NK-92 treated with Interleukin-12 subunit alpha and Interleukin-12 subunit beta, amount 100 ng/mL, for 24 hours (cell line): ENCODE results near the gene DENND4C.
"Not testable (repeated sequence)": the region's sequence is repeated elsewhere in the genome, so short reads cannot be mapped to it uniquely, and the experiment has no call there.

Experiments used
- DNase-seq: peaks from one replicate; lab custom pipeline; 2025; lab: John Stamatoyannopoulos, UW

Gene DENND4C

DNA sequence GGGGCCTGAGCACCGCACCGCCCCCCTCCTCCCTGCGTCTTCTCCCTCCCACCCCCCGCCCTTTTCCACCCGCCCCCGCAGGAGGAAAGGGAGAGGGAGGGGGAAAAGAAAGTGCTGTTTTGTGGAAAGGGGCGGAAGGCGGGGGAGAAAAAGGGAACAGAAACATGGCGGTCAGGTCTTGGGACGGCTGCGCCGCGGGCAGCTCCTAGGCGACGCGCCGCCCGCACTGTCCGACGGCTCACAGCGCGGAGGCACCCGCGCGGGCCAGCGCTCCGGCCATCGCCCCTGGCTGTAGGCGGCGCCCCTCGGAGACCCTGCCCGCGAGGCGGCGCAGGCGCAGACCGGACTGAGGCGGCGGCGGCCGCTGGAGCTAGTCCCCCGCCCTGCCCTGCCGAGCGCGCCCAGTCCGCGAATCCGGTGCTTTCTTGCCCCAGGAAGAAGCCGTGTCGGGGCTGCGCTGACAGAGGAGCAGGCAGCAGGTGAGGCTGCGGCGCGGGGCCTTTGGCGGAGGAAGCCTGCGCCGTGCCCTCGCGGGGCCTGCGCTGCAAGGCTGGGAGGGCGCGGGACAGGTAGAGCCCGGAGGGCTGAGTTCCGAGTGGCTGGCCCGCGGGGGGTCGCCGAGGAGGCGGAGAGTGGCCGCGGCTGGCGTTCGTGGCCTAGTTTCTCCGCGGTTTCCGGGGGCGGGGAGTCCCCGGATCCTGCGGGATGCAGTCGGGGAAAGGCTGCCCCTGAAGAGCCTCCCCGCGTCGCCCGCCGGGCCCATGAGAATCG is at the start of gene DENND4C:
Gene DENND4C, plus strand, starts transcription at position 339 of the 771 bp plus-strand sequence. CDS start 45,482 bp downstream, outside the sequence.
- DNase-seq: peak; percentile 87

DNA sequence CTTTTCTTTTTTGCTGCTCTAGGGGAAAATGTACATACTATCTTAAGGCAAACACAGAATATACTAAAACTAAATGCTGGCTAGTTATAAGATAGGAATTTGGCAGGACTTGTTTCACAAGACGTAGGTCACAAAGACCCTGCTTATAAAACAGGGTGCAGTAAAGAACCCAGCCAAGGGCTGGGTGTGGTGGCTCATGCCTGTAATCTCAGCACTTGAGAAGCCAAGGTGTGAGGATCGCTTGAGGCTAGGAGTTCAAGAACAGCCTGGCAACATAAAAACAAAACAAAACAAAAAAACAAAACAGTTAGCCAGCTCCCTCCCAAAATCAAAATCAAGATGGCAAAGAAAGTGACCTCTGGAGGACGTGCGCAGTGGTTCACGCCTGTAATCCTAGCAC is 49.5 kb upstream of the DENND4C start:
- DNase-seq: no peak

DNA sequence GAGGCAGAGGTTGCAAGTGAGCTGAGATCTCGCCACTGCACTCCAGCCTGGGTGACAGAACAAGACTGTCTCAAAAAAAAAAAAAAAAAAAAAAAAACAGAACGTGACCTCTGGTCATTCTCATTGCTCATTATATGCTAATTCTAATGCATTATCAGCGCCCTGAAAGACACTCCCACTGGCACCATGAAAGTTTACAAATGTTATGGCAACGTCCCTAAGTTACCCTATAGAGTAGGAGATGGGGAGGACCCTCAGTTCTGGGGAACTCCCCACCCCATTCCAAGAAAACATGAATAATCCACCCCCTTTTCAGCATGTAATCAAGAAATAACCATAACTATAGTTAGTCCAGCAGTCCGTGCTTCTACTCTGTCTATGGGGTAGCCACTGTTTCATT is 48.9 kb upstream of the DENND4C start:
- no peak for DNase-seq

DNA sequence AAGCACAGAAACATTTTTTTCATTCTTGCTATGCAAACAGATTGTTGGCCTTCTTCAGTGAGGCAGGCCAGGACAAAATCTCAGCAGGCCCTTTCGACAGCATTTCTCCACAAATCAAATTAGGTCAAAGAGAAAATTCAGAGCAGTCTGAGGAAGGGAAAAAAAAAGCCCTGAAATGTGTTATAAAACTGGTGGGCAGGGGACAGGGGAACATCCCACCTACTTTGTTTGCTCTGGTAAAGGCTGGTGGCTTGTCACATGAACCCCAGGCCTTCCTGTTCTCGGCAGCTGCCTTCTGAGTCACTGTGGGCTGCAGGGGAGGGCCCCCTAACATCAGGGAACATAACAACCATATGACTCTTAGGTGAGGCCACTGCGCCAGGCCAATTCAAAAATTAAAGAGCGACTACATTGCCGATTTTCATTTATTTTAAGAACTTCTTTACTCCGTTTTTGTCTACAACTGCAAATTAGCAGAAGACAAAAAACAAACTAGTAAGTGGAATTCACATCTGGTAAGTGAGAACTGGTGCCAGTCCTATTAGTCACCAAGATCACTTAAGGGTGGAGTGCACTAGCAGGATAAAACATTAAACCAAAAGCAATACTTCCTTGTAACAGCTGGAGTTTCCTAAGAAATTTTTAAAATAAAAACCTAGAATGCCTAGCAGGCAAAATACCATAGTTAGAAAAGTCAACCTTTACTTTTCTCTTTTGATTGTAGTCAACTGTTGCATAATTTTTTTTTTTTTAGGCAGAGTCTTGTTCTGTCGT is 46.2 kb upstream of the DENND4C start:
- peak; percentile 81 for DNase-seq

DNA sequence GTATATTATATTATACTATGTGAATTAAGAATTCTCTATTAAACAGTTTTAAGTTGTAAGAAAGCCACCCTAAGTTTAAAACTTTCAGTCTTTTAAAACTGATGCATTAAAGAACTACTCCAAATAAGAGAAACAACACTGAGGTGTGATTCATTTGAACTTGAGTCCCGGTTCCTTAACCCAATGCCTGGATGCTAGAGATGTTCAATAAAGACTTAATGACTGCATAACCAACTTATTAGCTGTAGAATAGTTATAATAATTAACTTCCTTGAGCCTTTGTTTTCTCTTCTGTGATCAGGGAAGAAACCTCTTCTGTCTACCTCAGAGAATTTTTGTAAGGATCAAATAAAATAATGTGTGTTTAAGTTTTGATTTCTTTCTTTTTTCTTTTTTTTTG is 45.3 kb upstream of the DENND4C start:
- no peak for DNase-seq

DNA sequence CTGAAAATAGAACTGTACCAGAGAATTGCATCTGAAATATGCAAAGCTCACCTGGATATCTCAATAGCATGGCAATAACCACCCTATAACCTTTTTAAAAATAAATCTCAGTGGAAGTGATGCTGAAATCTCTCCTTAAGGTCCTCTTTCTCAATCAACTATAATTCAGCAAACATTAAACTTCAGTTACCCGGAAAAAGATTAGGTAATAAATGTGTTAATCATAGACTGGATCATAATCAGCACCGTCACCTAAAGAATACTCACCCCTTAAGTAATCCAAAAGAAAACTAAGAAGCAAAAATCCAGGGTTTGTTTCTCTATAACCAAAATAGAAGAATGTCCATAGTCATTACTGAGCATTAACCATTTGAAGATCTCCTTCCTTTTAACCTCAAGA is 44.3 kb upstream of the DENND4C start:
- DNase-seq: no peak

DNA sequence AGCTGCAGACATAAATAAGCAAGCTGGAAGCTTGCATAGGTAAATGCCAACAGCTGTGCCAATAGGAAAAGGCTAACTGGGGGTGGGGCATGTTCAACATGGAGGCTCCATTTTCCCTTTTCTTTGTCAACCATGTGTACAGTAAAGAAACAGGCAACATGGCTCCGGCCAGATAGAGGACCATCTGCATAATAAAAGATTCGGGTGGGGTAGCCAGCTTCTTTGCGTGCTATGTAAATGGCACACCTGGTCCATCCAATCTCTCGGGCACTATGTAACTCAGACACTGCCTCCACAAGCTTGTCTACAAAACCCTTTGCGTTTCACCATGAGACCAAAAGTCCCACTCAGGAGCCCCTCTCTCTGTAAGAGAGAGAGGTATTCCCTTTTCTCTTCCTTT is 41.7 kb upstream of the DENND4C start:
- DNase-seq: no peak

DNA sequence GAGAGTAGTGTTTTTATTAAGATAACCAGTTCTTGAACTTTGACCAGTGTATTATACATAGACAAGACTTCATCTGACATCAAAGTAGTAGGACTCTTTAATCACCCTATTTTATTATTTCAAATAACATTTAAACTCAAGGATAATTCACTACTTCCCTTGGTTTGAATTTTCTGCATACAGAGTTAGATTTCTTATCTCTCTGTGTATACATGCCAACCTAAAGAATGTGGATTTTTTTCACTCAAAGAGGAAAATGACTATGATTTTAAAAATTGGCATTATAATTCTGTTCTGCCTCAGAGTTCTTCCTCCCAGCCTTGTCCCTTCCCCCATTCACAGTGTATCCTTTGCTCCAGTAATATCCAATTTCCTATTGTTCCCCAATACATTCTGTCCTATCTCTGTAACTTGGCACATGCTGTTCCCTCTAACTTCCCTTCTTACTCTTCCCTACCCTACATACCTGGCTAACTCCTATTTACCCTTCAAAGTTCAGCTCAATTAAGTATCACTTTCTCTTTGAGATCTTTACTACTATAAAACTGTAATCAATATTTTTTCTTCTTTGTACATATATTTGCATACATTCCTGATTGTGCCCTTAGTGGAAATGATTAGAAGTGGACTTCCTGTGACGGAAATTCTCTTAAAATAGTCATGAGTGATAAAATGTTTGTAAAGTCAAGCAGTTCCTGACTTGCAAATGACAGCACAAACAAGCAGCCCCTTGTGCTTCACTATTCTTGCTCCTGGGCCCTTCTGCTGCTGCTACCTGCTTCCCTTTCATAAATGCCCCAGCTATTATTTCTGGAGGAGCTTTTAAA is 38.1 kb upstream of the DENND4C start:
- no peak for DNase-seq

DNA sequence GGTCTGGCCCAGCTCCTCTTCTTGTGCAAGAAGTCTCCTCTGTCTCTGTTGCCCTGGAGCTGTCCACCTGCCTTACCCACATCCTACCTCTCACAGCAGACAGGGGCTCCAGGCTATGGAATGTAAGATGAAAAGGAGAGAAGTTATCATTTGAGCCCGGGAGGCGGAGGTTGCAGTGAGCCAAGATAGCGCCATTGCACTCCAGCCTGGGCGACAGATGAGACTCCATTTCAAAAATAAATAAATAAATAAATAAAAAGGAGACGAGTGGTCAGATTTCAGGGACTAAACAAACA is 37.5 kb upstream of the DENND4C start:
- no peak for DNase-seq

DNA sequence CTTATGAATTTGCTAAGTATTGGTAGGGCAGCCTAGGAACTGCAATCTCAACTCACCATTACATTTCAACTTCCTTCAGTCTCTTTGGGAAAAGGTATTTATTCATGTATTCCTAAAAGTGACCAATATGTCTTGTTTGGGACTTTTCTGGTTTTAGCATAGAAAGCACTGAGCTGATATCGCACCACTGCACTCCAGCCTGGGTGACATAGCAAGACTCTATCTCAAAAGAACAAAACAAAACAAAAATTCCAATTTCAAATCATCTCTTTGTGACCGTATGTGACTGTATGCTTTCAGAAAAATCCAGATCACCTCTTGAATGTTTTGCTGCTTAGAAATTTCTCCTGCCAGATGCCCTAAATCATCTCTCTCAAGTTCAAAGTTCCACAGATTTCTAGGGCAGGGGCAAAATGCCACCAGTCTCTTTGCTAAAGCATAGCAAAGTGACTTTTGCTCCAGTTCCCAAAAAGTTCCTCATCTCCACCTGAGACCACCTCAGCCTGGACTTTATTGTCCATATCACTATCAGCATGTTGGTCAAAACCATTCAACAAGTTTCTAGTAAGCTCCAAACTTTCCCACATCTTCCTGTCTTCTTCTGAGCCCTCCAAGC is 37.0 kb upstream of the DENND4C start:
- not testable (repeated sequence) for DNase-seq

DNA sequence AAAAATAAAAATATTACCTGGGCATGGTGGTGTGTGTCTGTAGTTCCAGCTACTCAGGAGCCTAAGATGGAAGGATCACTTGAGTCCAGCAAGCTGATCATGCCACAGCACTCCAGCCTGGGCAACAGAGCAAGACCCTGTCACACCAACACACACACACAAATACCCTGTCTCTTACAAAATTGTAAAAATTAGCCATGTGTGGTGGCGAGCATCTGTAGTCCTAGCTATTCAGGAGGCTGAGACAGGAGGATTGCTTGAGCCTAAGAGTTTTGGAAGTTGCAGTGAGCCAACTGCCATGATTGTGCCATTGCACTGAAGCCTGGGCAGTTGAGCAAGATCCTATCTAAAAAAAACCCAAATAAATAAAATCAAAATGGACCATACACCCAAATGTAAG is 32.1 kb upstream of the DENND4C start:
- DNase-seq: no peak

DNA sequence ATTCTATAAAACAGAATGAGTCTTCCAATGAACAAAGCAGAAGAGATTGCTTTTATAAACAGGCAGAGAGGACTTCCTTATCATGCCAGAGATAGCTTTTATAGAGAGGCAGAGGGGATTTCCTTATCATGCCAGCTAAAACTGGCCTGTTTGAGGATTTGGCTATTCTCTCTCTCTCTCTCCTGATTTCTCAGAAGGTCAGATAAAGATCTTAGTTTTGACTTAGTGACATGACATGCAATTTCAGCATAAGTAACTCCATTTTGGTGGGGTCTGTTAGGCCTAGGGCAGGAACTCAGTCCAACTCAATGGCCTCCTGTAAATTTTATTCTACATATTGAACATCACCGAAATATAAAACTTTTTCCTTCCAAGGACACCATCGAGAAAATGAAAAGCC is 31.5 kb upstream of the DENND4C start:
- DNase-seq: no peak

DNA sequence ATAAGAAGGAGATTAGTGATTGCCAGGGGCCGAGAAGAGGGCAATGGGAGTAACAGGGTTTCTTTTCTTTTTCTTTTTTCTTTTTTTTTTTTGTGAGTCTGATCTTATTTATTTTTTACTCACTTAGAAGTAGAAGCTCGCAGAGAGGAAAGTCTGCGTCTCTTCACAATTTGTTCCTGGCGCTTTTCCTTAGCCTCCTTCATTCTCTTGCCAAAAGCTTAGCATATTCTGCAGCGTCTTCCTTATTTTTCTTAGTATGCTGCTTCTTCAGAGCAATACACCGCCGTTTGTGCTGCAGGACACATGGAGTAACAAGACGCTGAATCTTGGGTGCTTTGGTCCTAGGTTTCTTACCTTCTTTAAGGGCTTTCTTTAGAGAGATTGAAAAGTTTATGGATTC is 30.3 kb upstream of the DENND4C start:
- DNase-seq: no peak

DNA sequence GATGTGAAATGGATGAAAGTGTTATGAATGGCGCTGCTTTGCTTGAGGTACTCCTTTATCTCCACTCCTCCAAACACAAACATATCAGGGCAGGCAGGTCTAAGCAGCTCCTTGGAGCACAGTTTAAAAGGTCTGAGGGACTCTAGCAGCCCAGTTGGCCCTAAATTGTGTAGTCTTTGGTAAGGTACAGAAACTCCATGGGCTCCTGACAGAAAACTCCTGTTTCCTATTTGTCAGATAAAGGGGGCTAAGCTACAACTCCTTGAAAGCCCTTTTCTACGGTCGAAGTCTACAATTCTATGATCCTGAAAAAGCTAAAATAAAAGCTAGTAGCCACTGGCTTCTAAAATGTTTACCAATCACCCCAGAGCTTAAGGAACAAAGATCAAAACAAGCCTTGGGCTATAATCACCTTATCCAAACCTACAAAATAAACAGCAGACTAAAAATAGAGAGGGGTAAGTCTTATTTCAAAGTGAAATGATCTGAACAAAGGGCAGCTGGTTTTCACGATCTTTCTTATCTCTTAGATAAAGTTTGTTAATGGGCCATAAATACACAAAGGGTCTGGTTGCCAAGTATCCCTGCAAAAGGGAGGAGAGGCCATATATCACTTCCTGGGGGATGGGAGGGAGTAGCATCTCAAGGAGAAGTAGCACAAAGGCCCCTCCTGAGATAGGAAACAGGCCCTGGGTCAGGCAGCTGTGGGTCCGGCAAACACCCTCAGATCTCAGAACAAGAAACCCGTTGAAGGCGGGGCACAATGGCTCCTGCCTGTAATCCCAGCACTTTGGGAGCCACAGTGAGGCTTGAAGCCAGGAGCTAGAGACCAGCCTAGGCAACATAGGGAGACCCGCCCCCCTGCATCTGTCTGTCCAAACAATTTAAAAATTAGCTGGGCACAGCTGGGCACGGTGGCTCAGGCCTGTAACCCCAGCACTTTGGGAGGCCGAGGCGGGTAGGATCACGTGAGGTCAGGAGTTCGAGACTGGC is 28.3 kb upstream of the DENND4C start:
- no peak for DNase-seq

DNA sequence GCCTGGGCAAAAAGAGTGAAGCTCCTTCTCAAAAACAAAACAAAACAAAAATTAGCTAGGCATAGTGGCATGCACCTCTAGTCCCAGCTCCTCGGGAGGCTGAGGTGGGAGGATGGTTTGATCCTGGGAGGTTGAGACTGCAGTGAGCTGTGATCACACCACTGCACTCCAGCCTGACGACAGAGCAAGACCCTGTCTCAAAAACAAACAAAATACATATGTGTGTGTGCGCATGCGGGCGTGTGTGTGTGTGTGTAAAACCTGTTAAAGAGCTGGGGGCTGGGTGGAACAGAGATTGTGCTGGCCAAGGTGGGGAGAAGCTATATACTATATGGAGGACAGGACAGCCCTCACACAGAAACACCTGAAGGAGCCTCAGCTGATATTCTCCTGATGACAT is 27.4 kb upstream of the DENND4C start:
- no peak for DNase-seq

DNA sequence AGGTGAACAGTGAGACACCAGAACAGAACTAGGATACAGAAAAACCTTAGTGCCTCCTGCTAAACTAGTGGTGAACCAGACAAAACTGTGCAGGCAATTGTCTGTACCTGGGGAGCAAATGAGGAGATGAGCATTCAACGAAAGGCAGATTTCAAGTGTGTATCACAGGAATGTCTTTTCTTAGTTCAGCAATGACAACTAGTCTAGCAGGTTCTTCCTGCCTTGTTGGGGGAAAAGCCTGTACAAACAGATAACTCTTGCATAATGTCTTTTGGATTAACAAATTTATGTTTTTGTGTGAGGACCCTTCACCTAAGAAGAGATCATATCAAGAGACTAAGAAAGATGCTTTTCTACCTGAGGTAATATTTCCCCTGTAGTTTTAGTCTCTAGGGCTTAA is 21.8 kb upstream of the DENND4C start:
- DNase-seq: no peak

DNA sequence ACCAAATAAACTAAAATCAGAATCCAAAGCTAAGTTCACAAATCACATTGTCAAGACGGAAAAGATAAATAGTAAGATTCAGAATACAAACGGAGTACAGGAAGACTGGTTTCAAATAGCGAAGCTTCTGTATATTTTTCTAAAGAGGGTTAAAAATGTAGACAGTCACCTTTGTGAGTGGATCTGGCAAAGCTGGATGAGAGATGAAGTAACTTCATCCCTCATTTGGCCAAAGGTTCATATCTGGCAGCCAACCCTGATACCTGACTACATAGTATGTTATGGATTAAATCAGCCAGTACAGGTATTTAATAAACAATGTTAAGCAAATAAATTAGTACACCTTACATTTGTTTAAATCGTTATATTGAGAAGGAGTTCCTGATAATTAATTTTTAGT is 21.3 kb upstream of the DENND4C start:
- no peak for DNase-seq

DNA sequence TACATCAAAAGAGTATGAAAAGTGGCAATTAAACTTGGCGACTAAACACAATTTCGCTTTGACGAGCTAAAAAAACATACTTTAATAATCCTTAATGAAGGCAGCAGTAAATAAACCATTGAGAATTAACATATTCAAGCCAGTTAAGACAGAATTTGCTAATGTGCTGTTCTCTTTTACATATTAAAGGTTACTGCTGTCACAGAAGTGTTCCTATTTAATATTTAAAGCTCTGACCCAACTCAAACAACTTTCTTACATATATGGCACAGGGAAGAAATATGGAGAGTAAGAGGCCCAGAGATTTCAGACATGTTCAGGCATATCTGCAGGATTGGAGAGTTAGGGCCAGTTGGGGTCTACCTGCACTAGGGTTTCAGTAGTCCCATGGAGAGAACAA is 16.7 kb upstream of the DENND4C start:
- DNase-seq: no peak

DNA sequence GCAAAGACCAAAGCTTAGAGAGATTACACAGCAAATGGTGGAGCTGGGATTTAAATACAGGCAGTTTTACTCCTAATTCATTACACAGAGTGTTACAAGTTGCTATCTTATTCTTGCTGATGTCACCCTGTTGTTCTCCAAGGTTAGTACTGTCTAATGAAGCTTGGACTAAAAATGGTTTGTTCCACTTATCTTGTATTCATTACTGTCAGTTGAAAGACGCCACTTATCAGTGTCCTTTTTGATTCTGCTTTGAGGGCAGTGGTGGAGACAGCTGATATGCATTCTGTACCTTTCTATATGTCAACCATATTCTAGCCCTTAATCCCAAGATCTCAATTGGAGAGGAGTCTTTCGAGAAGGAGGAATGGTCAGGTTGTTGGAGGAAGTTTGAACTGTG is 14.0 kb upstream of the DENND4C start:
- no peak for DNase-seq

DNA sequence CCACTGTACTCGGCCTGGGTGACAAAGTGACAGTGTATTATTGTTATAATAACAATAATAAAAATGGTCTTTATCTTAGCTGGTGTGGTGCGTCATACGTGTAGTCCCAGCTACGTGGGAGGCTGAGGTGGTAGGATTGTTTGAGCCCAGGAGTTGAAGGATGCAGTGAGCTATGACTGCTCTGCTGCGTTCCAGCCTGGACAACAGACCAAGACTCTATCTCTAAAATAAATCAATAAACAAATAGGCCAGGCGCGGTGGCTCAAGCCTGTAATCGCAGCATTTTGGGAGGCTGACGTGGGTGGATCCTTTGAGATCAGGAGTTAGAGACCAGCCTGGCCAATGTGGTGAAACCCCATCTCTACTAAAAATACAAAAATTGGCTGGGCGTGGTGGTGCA is 9.2 kb upstream of the DENND4C start:
- DNase-seq: no peak

DNA sequence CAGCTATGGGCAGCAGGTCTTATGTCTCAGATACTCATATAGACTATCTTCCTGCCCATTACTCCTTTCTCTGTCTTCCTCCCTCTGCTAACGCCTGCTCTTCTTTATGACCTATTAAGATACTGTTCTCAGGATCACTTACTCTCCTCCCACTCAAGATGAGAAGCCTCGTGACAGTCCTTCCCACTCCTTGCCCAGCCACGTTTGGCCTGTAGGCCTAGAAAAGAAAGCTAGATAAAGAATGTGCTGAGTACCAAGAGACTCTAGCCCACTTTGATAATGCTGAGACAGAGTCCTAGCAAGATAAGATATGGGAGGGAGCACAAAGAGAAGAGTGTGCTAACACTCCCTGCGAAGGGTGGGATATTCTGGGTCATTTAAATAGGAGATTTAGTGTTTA is 6.8 kb upstream of the DENND4C start:
- DNase-seq: no peak
